ENCODE measurements around the gene FNBP1L.
"Not testable (repeated sequence)": the region's sequence is repeated elsewhere in the genome, so short reads cannot be mapped to it uniquely, and the experiment has no call there.

The FNBP1L gene

DNA sequence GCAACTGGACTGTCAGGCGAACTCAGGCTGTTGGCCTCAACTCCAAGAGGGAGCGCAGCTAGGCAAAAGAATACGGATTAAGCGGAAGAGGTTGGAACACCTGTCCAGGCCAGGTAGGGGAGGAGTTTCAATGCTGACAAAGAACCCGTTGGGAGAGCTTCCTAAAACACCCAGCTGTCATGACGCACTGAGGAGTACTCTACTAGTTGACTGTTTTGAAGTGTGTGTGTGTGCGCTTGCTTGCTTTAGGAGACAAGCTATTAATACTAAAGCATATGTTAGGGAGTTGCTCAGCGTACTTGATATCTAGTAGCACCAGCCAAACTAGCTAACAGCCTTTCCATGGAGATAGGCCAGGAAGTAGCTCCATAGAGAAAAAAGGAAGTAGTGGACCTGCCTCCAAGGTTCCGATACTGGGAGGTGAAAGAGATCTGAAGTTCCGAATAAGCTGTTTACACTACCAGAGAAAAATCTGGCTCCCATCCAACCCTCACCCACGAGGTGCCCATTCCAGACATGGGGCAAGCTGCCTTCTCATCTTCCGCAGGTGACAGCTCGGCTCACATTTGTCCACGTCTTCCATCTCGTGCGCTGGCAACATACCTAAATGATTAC, 974 bp upstream of the FNBP1L start:
- peak; percentile 90 for DNase-seq

DNA sequence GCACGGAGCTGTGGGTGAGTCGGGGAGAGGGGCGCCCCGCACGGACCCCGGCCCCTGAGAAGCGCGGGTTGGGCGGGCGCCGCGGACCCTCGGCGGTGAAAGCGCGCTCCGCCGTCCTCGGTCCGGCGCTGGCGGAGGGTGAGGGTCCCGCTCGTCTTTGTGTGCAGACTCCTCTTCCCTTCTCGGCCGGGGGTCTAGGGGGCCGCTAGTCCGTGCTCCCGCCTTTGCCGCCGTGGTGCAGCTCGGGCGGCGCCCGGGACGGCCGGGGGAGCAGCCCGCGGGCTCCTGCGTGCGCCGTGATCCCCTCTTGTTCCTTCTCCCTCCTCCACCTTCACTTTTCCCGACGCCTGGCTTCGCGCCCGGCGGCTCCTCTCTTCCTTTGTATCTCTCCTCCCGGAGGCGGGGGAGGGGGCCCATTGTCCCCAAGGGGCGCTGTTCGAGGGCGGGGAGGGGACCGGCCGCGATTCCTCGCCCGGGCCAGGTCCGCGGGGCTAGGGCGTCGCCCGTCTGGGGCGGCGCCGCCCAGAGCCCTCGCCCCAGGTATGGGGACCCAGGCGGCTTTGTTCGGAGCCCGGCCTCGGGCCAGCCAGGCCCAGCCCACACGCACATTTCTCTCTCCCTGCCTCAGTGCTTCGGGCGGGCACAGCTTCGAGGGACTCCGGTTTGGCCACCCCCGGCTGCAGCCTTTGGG, 519 bp downstream of the FNBP1L start:
- DNase-seq: peak; percentile 56

DNA sequence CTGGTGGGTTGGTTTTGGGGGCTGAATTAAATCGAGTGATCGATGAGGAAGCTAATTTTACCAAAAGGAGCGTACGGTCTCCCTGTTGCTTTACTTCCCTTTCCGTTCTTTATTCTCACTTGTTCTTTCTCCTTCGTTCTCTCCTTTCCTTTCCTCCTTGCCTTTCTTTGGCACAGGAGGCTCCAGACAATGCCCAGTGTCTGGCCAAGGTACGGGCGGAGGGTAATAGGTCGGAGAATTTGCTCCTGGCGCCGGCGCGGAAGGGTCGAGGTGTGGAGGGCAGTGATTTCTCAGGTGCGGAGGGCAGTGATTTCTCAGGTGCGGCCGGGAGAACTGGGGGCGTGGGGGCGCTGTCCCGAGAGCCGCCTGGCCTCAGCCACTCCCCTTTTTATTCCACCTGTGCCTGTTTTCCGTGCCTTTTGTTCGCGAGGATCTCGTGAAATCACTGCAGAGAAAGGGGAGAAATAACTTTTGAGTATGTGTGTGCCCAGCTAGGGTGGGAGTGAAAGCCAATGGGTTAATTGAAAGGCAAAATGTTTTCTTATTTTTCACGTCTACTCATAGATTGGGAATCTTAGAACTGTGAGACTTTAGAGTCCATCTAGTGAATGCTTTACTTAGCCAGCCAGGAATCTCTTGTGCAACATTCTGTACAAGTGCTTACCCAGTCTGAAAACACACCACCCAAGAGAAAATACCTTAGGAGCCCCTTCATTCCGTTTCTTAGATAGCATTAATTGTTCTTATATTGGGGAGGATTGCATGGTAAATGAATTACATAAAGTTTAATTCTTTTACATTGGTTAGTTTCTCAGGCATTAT, 1.3 kb downstream of the FNBP1L start:
- DNase-seq: peak; percentile 31

DNA sequence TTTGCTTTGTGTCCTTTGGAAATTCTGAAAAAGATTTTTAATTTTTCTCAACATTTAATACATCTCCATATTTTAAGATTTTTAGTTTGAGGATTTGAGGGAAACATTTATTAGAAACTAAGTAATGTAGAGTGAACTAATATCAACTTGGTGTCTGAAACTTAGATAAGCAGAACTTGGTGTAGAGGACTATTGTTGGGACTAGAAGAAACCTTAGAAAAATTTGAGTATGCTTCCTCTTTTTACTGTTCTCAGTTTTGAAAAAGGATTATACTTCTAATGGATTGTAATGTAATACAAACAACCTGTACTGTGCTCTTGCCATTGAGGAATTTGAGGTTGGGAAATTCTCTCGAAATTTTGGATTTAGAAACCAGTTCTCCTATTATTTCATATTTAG, 2.4 kb downstream of the FNBP1L start:
- DNase-seq: no peak

DNA sequence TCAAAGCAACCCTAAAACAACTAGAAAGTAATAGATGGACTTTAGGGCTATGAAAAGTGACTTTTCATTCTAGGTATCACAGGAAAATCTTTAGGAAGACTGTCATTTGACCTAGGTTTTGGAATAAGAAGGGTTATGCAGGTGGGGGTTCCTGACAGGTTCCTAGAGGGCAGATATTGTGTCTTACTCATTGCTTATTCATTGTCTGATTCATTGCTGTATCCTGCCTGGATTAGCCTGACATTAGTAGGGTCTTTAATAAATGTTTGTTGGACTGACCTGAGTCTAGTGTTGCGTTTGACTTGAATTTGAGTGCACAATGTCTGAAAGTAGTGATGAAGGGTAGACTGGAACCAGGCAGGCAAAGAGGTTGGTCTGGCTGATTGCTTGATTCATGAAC, 6.0 kb downstream of the FNBP1L start:
- no peak for DNase-seq

DNA sequence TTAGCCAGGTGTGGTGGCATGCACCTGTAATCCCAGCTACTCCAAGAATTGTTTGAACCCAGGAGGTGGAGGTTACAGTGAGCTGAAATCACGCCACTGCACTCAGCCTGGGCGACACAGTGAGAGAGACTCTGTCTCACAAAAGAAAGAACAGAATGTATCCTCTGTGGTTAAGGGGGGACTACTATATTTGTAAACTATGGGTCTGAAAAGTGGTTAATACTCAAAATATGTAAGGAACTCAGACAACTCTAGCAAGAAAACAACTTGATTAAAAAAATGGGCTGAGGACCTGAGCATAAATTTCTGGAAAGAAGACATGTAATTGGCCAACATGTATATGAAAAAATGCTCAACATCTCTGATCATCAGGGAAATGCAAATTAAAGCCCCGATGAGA, 11.2 kb downstream of the FNBP1L start:
- DNase-seq: no peak

DNA sequence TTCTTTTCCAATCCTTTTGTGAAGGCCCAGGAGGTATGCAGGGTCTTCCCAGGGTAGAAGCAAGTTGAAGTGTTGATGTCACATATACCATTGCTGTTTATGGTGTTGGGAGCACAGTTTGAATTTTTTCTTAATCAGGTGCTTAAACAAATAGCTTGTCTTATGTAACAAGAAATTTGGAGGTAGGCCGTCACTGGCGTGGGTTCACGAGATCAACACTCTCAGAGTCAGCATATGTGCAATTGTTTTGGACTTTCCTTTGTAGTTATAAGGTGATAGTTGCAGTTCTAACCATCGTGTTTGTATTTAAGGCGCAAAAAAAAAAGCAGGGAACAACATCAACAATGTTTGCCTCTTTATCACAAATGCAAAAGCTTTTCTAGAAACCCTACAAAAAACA, 13.3 kb downstream of the FNBP1L start:
- DNase-seq: no peak

DNA sequence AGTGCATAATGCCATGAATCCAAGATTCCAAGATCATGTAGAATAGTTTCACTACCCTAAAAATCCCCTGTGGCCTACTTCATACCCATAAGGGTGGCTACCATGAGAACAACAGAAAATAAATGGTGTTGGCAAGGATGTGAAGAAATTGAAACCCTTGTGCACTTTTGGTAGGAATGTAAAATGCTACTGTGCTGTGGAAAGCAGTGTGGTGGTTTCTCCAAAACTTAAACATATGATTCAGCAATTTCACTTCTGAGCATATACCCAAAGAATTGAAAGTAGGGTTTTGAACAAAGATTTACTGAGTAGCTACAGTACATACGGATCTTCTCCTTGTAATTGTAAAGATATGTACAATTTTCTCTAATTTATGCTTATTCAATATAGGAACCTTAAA, 16.0 kb downstream of the FNBP1L start:
- no peak for DNase-seq

DNA sequence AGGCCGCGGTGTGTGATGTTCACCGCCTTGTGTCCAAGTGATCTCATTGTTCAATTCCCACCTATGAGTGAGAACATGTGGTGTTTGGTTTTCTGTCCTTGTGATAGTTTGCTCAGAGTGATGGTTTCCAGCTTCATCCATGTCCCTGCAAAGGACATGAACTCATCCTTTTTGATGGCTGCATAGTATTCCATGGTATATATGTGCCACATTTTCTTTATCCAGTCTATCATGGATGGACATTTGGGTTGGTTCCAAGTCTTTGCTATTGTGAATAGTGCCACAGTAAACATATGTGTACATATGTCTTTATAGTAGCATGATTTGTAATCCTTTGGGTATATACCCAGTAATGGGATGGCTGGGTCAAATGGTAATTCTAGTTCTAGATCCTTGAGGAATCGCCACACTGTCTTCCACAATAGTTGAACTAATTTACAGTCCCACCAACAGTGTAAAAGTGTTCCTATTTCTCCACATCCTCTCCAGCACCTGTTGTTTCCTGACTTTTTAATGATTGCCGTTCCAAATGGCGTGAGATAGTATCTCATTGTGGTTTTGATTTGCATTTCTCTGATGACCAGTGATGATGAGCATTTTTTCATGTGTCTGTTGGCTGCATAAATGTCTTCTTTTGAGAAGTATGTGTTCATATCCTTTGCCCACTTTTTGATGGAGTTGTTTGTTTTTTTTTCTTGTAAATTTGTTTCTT, 17.6 kb downstream of the FNBP1L start:
- DNase-seq: not testable (repeated sequence)

DNA sequence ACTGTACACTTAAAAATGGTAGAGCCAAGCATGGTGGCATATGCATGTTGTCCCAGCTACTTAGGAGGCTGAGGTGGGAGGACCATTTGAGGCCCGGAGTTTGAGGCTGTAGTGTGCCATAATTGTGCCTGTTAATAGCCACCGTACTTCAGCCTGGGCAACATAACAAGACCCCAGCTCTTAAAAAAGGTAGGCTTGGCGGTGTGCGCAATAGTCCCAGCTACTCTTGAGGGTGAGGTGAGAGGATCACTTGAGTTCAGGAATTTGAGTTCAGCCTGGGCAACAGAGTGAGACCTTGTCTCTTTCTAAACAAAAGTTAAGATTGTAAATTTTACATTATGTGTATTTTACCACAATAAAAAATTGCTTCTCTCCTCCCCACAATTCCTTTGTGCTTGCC, 19.7 kb downstream of the FNBP1L start:
- DNase-seq: no peak

DNA sequence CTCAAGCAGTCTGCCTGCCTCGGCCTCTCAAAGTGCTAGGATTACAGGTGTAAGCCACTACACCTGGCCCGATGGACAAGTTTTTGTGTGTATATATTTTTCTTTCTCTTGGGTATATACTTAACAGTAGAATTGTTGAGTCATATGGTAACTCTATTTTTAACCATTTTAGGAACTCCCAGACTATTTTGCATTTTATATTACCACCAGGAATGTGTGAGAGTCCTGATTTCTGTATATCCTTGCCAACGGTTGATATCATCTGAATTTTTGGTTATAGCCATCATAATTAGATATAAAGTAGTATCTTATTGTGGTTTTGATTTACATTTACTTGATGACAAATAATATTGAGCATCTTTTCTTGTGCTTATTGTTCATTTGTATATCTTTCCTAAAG, 20.7 kb downstream of the FNBP1L start:
- DNase-seq: no peak

DNA sequence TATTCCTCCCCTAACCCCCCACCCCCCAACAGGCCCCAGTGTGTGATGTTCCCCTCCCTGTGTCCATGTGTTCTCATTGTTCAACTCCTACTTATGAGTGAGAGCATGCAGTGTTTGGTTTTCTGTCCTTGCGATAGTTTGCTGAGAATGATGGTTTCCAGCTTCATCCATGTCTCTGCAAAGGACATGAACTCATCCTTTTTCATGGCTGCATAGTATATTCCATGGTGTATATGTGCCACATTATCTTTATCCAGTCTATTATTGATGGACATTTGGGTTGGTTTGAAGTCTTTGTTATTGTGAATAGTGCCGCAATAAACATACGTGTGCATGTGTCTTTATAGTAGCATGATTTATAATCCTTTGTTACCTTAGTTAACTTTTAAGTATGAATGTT, 21.3 kb downstream of the FNBP1L start:
- not testable (repeated sequence) for DNase-seq

DNA sequence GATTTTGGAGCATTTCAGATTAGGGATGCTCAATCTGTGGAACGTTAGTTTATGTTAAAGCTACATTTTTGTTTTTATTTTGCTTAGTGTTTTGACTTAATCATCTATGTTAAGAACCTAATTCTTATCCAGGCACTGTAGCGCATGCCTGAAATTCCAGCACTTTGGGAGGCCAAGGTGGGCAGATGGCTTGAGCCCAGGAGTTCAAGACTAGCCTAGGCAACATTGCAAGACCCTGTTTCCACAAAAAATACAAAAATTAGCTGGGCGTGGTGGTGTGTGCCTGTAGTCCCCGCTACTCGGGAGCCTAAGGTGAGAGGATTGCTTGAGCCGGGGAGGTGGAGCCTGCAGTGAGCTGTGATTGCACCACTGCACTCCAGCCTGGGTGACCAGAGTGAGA, 23.4 kb downstream of the FNBP1L start:
- no peak for DNase-seq

DNA sequence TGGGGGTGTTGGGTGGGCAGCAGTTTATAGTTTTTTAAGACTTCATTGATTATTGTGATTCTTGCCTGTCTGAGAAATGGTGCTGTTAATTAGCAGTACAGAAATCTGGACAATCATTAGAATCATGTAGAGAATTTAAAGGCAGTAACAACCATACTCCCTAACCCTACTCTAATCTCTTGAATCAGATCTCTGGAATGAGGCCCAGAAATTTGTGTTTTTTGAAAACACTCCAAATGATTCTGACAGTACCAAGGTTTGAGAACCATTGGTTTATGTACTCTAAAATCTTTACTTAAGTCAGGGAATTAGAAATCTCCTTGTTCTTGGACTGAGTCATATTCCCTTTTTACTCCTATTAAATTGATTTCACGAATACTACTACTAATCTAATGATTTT, 24.0 kb downstream of the FNBP1L start:
- peak; percentile 6 for DNase-seq

DNA sequence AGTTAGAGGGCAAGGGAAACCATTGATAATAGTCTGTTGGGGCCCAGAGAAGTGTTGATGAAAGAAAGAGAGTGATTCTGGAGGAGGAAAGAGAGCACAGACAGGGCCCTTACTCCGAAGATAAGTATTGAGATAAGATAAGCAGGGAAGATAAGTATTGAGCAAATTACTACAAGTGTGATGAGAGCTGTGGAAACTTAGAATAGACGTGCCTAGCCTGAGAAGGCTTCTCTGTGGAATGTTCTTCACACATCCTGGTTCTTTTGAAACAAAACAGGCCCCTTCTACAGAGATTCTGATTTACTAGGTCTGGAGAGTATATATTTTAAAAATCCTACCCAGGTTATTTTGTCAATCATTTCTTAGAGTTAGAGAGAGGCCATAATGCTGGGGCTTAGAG, 26.4 kb downstream of the FNBP1L start:
- DNase-seq: no peak

DNA sequence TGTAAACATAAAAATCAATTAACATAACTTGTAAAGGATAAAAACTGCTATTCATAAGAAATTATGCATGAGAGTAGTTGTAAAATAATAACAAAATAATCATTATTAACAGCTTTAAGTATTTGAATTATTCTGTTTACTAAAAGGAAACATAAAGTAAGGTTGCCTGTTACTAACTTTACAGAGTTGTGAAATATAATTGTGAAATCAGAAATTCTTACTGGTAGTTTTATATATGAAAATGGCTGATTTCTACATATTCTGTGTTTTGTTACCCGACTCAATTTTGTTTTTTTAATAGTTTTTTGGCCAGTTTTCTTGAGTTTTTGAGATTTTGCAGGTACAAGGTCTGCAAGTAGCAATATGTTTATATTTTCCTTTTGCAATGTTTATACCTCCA, 27.8 kb downstream of the FNBP1L start:
- no peak for DNase-seq

DNA sequence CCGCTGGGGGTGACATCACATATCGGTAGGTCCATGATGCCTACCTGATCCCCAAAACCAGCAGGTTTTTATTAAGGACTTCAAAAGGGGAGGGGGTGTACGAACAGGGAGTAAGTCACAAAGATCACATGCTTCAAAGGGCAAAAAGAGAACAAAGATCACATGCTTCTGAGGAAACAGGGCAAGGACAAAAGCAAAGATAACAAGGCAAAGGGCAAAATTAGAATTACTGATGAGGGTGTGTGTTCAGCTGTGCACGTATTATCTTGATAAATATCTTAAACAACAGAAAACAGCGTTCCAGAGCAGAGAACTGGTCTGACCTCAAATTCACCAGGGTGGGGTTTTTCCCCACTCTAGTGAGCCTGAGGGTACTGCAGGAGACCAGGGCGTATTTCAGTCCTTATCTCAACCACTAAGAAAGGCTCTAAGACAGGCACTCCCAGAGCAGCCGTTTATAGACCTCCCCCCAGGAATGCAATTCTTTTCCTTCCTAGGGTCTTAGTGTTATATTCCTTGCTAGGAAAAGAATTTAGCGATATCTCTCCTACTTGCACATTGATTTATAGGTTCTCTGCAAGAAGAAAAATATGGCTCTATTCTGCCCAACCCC, 31.3 kb downstream of the FNBP1L start:
- DNase-seq: not testable (repeated sequence)

DNA sequence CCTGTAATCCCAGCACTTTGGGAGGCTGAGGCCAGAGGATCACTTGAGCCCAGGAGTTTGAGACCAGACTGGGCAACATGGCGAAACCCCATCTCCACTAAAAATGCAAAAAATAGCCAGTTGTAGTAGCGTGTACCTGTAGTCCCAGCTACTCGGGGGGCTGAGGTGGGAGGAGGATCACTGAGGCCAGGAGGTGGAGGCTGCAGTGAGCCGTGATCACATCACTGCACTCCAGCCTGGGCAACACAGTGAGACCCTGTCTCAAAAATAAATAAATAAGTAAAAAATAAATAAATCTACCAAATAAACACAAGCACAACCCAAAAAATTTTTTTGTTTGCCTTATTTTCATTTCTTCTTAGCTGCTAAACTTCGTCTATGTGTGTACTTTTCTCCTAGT, 34.0 kb downstream of the FNBP1L start:
- not testable (repeated sequence) for DNase-seq

DNA sequence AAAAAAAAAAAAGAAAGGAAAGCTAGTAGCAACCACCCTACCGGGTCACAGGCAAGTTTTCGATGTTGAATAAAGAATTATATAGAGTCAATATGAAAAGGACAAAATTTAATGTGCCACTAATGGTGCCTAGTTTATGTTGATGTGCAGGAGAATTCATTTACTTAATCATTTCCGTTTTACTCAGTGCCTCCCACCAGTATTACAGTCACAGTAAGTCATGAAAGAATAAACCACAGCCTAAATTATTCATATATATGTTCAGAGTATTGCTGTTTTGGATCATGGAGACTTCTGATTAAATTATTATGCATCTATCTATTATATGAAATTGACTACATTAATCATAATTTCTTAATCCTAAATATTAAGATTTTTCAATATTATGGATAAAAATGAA, 35.3 kb downstream of the FNBP1L start:
- no peak for DNase-seq

DNA sequence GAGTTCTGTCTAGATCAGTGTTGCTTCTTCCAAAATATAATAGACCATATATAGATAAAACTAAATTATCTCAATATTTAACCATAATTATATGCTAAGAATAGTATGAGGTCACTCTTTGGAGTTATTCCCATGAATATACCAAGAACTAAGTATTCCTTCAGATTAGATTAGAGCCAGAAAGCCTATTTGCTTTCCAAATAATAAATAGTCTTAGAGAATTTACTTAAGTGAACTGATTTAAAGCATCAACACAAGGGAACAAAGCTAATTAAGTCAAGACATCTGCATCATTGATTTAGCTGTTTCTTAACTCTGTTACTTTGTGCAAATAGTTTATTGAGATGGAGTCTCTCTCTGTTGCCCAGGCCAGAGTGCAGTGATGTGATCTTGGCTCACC, 35.7 kb downstream of the FNBP1L start:
- DNase-seq: no peak

DNA sequence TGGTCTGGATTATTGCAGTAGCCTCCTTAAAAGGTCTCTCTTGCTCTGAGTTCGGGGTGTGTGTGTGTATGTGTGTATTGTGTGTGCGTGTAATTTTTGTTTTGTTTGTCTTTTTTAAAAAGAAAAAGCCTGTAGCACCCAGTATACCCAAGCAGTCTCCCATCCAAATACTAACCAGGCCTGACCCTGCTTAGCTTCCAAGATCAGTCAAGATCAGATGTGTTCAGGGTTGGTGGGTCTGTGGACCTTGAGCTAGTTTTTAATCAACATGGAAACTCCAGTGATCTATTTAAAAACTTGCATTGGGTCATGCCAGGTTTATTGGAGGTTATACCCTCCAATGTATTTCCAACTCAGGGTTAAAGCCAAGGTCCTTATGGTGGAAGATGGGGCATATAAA, 40.3 kb downstream of the FNBP1L start:
- no peak for DNase-seq

DNA sequence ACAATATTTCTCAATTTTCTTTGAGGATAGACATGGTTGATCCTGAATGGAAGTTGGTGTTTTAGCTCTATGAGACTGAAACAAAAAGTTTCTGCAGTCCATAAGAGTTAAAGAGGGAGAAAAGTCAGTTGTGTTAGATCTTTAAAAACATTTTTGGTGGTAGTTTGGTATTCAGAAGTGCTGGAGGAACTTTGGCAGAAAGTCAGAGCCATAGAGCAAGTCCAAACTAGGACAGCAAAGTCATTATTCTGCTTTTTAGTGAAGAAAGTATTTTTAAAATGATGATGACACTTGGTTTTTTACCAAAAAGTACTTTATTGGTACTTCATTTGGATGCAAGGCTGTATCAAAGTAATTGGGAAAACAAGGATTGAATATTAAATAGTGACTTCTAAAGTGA, 41.8 kb downstream of the FNBP1L start:
- DNase-seq: no peak

DNA sequence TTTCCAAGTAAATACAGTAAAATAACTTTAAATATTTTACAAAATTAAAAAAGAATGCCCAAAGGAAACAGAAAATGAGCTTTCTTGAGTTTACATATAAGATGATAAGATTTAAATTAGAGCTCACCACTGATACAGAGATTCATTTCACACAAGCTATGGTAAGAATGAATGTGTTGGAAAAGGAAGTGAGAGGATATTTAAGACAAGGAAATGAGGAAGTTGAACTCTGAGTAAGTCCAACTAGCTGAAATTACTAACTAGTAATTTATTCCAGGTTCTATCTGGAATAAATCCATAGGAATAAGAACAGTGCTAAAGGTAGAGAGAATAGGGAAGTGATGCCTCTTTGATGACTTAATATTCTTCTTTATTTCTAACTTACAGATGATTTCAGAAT, 42.4 kb downstream of the FNBP1L start:
- no peak for DNase-seq
